GM21619 (cell line): Measurements from ENCODE around the gene LY6G6C.
"Not testable (repeated sequence)": the region's sequence is repeated elsewhere in the genome, so short reads cannot be mapped to it uniquely, and the experiment has no call there.

Experiments
- ATAC-seq: cut with Tn5 transposase; IDR thresholded peaks from one replicate; pipeline ENCODE4 v1.9.1; 2021; ENCODE audit not compliant: unreplicated experiment

LY6G6C gene

GRCh38 chr6:31709157-31709556 lies 12.4 kb downstream of the LY6G6C start:
- not testable (repeated sequence) for ATAC-seq

GRCh38 chr6:31708224-31708623 lies 13.3 kb downstream of the LY6G6C start:
- no peak for ATAC-seq

- ATAC-seq, result no peak
Measured at GRCh38 chr6:31707701-31708100, 13.8 kb downstream of the LY6G6C start.

GRCh38 chr6:31706599-31706998 lies 14.9 kb downstream of the LY6G6C start, which contains the start of gene LY6G6F:
LY6G6F (plus strand) TSS chr6:31706866; CDS start chr6:31706907, 41 bp downstream.
- no peak for ATAC-seq

- ATAC-seq, result no peak
Measured at GRCh38 chr6:31705931-31706330, 15.6 kb downstream of the LY6G6C start.

- peak; percentile 70 for ATAC-seq
Measured at GRCh38 chr6:31702819-31703716, 18.5 kb downstream of the LY6G6C start, which contains the start of gene ABHD16A. ABHD16A (minus strand) TSS chr6:31703324; CDS start chr6:31703281, 43 bp downstream.

GRCh38 chr6:31702405-31702818 lies 19.1 kb downstream of the LY6G6C start:
- ATAC-seq, result no peak

- ATAC-seq, result no peak
Measured at GRCh38 chr6:31701666-31702404, 19.7 kb downstream of the LY6G6C start.

- no peak for ATAC-seq
Measured at GRCh38 chr6:31700740-31701401, 20.7 kb downstream of the LY6G6C start.

- no peak for ATAC-seq
Measured at GRCh38 chr6:31697555-31697954, 24.0 kb downstream of the LY6G6C start.

GRCh38 chr6:31693535-31693934 lies 28.0 kb downstream of the LY6G6C start:
- no peak for ATAC-seq

GRCh38 chr6:31692886-31693285 lies 28.7 kb downstream of the LY6G6C start:
- no peak for ATAC-seq

- ATAC-seq, result no peak
Measured at GRCh38 chr6:31692353-31692752, 29.2 kb downstream of the LY6G6C start.

GRCh38 chr6:31691564-31692108 lies 29.9 kb downstream of the LY6G6C start:
- no peak for ATAC-seq

- ATAC-seq, result no peak
Measured at GRCh38 chr6:31691078-31691463, 30.5 kb downstream of the LY6G6C start.

- no peak for ATAC-seq
Measured at GRCh38 chr6:31690231-31691077, 31.1 kb downstream of the LY6G6C start.

GRCh38 chr6:31689249-31690110 lies 32.1 kb downstream of the LY6G6C start:
- no peak for ATAC-seq

GRCh38 chr6:31687860-31688693 lies 33.5 kb downstream of the LY6G6C start:
- ATAC-seq, result no peak
